Activated CD4-positive, alpha-beta T cell treated with anti-CD3 and anti-CD28 coated beads, Interleukin-2, amount 10 ng/mL, durations not matched to agents 24 days and 14 days (primary cell): ENCODE results near the gene PLCD3. TPM values are rescaled to one million over a fixed set of nuclear protein-coding genes. Genes with fewer than 3 reads are reported as not detected.

ENCODE experiments used
- DNase-seq: peaks from one replicate; pipeline ENCODE4 v3.0.0; 2022
- H3K27ac Mint-ChIP-seq: one replicate; pipeline ENCODE4 v1.8.0; 2022; ENCODE audit warnings: mild to moderate bottlenecking, mixed read lengths
- H3K27me3 Mint-ChIP-seq: one replicate; pipeline ENCODE4 v1.8.0; 2022; ENCODE audit warnings: mixed read lengths
- H3K36me3 Mint-ChIP-seq: one replicate; pipeline ENCODE4 v1.8.0; 2022; ENCODE audit warnings: low read depth, mild to moderate bottlenecking, mixed read lengths
- H3K4me1 Mint-ChIP-seq: one replicate; pipeline ENCODE4 v1.8.0; 2021; ENCODE audit warnings: mixed read lengths
- H3K4me3 Mint-ChIP-seq: one replicate; pipeline ENCODE4 v1.8.0; 2022; ENCODE audit warnings: mild to moderate bottlenecking, moderate library complexity, mixed read lengths
- H3K9me3 Mint-ChIP-seq: one replicate; pipeline ENCODE4 v1.8.0; 2021; ENCODE audit warnings: mixed read lengths
- intact Hi-C: fragments of 100-400 bp; cut with micrococcal nuclease; formaldehyde crosslinking; loops from one replicate; pipeline ENCODE4 v1.15.1; 2023
- total RNA-seq: library from RNA; stranded (reverse); gene quantifications from 2 replicates; pipeline ENCODE4 v1.2.3, GENCODE V29; 2022

The PLCD3 gene
- total RNA-seq, 1 donor from 2014 or later = 4.9 TPM

- H3K27ac Mint-ChIP-seq = no peak overlapping the region
- H3K36me3 Mint-ChIP-seq = peaks cover 8% of the 10 kb centered on the region
These were observed 20.5 kb downstream of the PLCD3 start for GRCh38 chr17:45111850-45112249.

GRCh38 chr17:45110676-45111611, 21.4 kb downstream of the PLCD3 start:
- Mint-ChIP-seq H3K36me3 (peaks cover 17% of the 10 kb centered on the region), H3K4me3 (no peak overlapping the region), H3K9me3 (no peaks in the 10 kb centered on the region), H3K27me3 (peaks cover 2% of the 10 kb centered on the region), H3K4me1 (peaks cover 2% of the 10 kb centered on the region), H3K27ac (no peak overlapping the region)
- no peak for DNase-seq
- intact Hi-C loops = no loop called here

More at GRCh38 chr17:45111850-45112249, 20.5 kb downstream of the PLCD3 start:
- intact Hi-C loops = no loop called here
- no peak for DNase-seq
- H3K4me3 Mint-ChIP-seq = no peak overlapping the region
- peaks cover 2% of the 10 kb centered on the region for H3K4me1 Mint-ChIP-seq
- no peaks in the 10 kb centered on the region for H3K9me3 Mint-ChIP-seq
- H3K27me3 Mint-ChIP-seq = peaks cover 2% of the 10 kb centered on the region

GRCh38 chr17:45108595-45109521, 23.5 kb downstream of the PLCD3 start:
- Mint-ChIP-seq H3K27me3 (no peaks in the 10 kb centered on the region), H3K27ac (no peak overlapping the region), H3K4me3 (no peak overlapping the region), H3K36me3 (peaks cover 29% of the 10 kb centered on the region), H3K9me3 (no peaks in the 10 kb centered on the region), H3K4me1 (no peaks in the 10 kb centered on the region)
- intact Hi-C loops = no loop called here
- DNase-seq = no peak

- peaks cover 36% of the 10 kb centered on the region for H3K36me3 Mint-ChIP-seq
- intact Hi-C loops = no loop called here
- no peak overlapping the region for H3K27ac Mint-ChIP-seq
- H3K4me1 Mint-ChIP-seq = no peaks in the 10 kb centered on the region
- no peaks in the 10 kb centered on the region for H3K27me3 Mint-ChIP-seq
- H3K4me3 Mint-ChIP-seq = no peak overlapping the region
- no peaks in the 10 kb centered on the region for H3K9me3 Mint-ChIP-seq
- no peak for DNase-seq
These were observed 24.3 kb downstream of the PLCD3 start for GRCh38 chr17:45108051-45108450.

GRCh38 chr17:45107293-45108010, 24.9 kb downstream of the PLCD3 start:
- intact Hi-C loops = no loop called here
- DNase-seq = no peak
- Mint-ChIP-seq H3K4me1 (no peaks in the 10 kb centered on the region), H3K27me3 (no peaks in the 10 kb centered on the region), H3K4me3 (no peak overlapping the region), H3K36me3 (peaks cover 40% of the 10 kb centered on the region), H3K9me3 (no peaks in the 10 kb centered on the region), H3K27ac (no peak overlapping the region)

- Mint-ChIP-seq H3K9me3 (no peaks in the 10 kb centered on the region), H3K36me3 (peaks cover 48% of the 10 kb centered on the region), H3K27me3 (no peaks in the 10 kb centered on the region), H3K4me1 (no peaks in the 10 kb centered on the region), H3K4me3 (no peak overlapping the region), H3K27ac (no peak overlapping the region)
- no peak for DNase-seq
- intact Hi-C loops = no loop called here
These were observed 25.7 kb downstream of the PLCD3 start for GRCh38 chr17:45106582-45106981.

- Mint-ChIP-seq H3K4me1 (no peaks in the 10 kb centered on the region), H3K27ac (no peak overlapping the region), H3K9me3 (no peaks in the 10 kb centered on the region), H3K4me3 (no peak overlapping the region), H3K27me3 (no peaks in the 10 kb centered on the region), H3K36me3 (peaks cover 48% of the 10 kb centered on the region)
- no peak for DNase-seq
- intact Hi-C loops = no loop called here
These were observed 26.2 kb downstream of the PLCD3 start for GRCh38 chr17:45106096-45106495.

GRCh38 chr17:45104907-45105624, 27.2 kb downstream of the PLCD3 start:
- no peak overlapping the region for H3K27ac Mint-ChIP-seq
- no peaks in the 10 kb centered on the region for H3K27me3 Mint-ChIP-seq
- H3K9me3 Mint-ChIP-seq = no peaks in the 10 kb centered on the region
- no peaks in the 10 kb centered on the region for H3K4me1 Mint-ChIP-seq
- H3K4me3 Mint-ChIP-seq = no peak overlapping the region
- peaks cover 48% of the 10 kb centered on the region for H3K36me3 Mint-ChIP-seq
- intact Hi-C loops = no loop called here
- DNase-seq = no peak

GRCh38 chr17:45104497-45104896, 27.8 kb downstream of the PLCD3 start:
- H3K36me3 Mint-ChIP-seq = peaks cover 52% of the 10 kb centered on the region
- no peak overlapping the region for H3K4me3 Mint-ChIP-seq
- H3K9me3 Mint-ChIP-seq = no peaks in the 10 kb centered on the region
- no peaks in the 10 kb centered on the region for H3K4me1 Mint-ChIP-seq
- no peak overlapping the region for H3K27ac Mint-ChIP-seq
- intact Hi-C loops = no loop called here
- no peak for DNase-seq
- no peaks in the 10 kb centered on the region for H3K27me3 Mint-ChIP-seq

- Mint-ChIP-seq H3K4me1 (peaks cover 1% of the 10 kb centered on the region), H3K4me3 (no peak overlapping the region), H3K36me3 (peaks cover 55% of the 10 kb centered on the region), H3K9me3 (no peaks in the 10 kb centered on the region), H3K27me3 (no peaks in the 10 kb centered on the region), H3K27ac (no peak overlapping the region)
- intact Hi-C loops = no loop called here
- DNase-seq = no peak
These were observed 28.3 kb downstream of the PLCD3 start for GRCh38 chr17:45104029-45104428.

GRCh38 chr17:45103269-45103795, 29.0 kb downstream of the PLCD3 start:
- Mint-ChIP-seq H3K36me3 (peaks cover 60% of the 10 kb centered on the region), H3K27ac (no peak overlapping the region), H3K4me3 (no peak overlapping the region), H3K4me1 (peaks cover 3% of the 10 kb centered on the region), H3K27me3 (no peaks in the 10 kb centered on the region), H3K9me3 (no peaks in the 10 kb centered on the region)
- intact Hi-C loops = no loop called here
- no peak for DNase-seq

GRCh38 chr17:45102856-45103255, 29.5 kb downstream of the PLCD3 start:
- Mint-ChIP-seq H3K4me1 (peaks cover 3% of the 10 kb centered on the region), H3K27ac (no peak overlapping the region), H3K36me3 (peaks cover 60% of the 10 kb centered on the region), H3K4me3 (no peak overlapping the region), H3K27me3 (no peaks in the 10 kb centered on the region), H3K9me3 (no peaks in the 10 kb centered on the region)
- no peak for DNase-seq
- intact Hi-C loops = no loop called here
